Testis (tissue), 3 donors: ENCODE results near the gene BMP7. TPM values are rescaled to one million over a fixed set of nuclear protein-coding genes. Genes with fewer than 3 reads are reported as not detected.

Source experiments
- DNase-seq: peaks from one replicate; pipeline ENCODE4 v3.0.0-alpha.2; 2019
- H3K27ac ChIP-seq, 2 donors: fragments of 200-600 bp; sonication (generic); one replicate each; pipeline ENCODE4 v1.5.1; 2019
- H3K27me3 ChIP-seq: fragments of 200-600 bp; sonication (generic); one replicate; pipeline ENCODE4 v1.5.1; 2019
- H3K36me3 ChIP-seq: fragments of 200-600 bp; sonication (generic); one replicate; pipeline ENCODE4 v1.5.1; 2017; ENCODE audit warnings: low read depth; ENCODE audit errors: missing control alignments
- H3K4me1 ChIP-seq: fragments of 200-600 bp; sonication (generic); one replicate; pipeline ENCODE4 v1.5.1; 2019
- H3K4me3 ChIP-seq, 2 donors: fragments of 200-600 bp; sonication (generic); one replicate each; pipeline ENCODE4 v1.5.1; 2017 to 2019
- H3K9me3 ChIP-seq: fragments of 200-600 bp; sonication (generic); one replicate; pipeline ENCODE4 v1.5.1; 2017
- CTCF ChIP-seq, 3 experiments: fragments of 450-650 bp in 2 of 3; fragments of 200-600 bp in 1 of 3; sonication (generic) in 1 of 3; IDR thresholded peaks; one replicate each; pipeline ENCODE4 v1.5.1; 2016 to 2019; ENCODE audit warnings: antibody characterized with exemption in 3 of 3, mild to moderate bottlenecking in 2 of 3, moderate library complexity in 1 of 3
- POLR2A ChIP-seq: fragments of 450-650 bp; IDR thresholded peaks from one replicate; pipeline ENCODE4 v1.6.1; 2017; ENCODE audit warnings: antibody characterized with exemption, mild to moderate bottlenecking, moderate library complexity
- WGBS, 2 donors: methylation state at CpG; one replicate each; pipeline ENCODE4 v1.1.5; 2018; 5-methylcytosine and 5-hydroxymethylcytosine counted together
- intact Hi-C: fragments of 100-400 bp; cut with DNase I; formaldehyde crosslinking; loops from one replicate; pipeline ENCODE4 v1.15.1; 2023; ENCODE audit warnings: low total_unique reads
- polyA plus RNA-seq: library from polyadenylated mRNA; stranded (reverse); fragments of 350-450 nt; fragmentation: Illumina TruSeq; extraction: RNeasy Lipid Tissue Mini Kit (QIAGEN cat#74804); gene quantifications from one replicate; pipeline ENCODE4 v1.2.3, GENCODE V29; 2014; ENCODE audit warnings: low read depth, low replicate concordance; ENCODE audit not compliant: insufficient read depth
- total RNA-seq, 2 donors: library from RNA; depleted of rRNA; stranded (reverse); fragments of >200 nt; gene quantifications; one replicate each; pipeline ENCODE4 v1.2.3, GENCODE V29; 2016

The BMP7 gene
- total and polyA plus RNA-seq, 3 donors from 2014 or later = 2.4 to 7.1 (median 3.3) TPM

GRCh38 chr20:57210911-57211280, 55.5 kb downstream of the BMP7 start:
- H3K27ac ChIP-seq = no peak overlapping the region
- 80 to 90% methylated on average over 7 to 8 of the region's 8 CpGs for WGBS, 2 donors

GRCh38 chr20:57210054-57210910, 56.2 kb downstream of the BMP7 start:
- Histone ChIP-seq H3K27ac (no peak overlapping the region), H3K9me3 (no peaks in the 10 kb centered on the region), H3K4me3 (no peak overlapping the region), H3K4me1 (no peaks in the 10 kb centered on the region), H3K36me3 (no peaks in the 10 kb centered on the region), H3K27me3 (no peaks in the 10 kb centered on the region)
- no peak for TF ChIP-seq CTCF (IDR thresholded peaks at IDR 0.05)
- no peak for TF ChIP-seq POLR2A
- intact Hi-C loops = no loop called here
- WGBS, 2 donors = 80 to 90% methylated on average over 19 to 23 of the region's 23 CpGs
- DNase-seq = no peak

More at GRCh38 chr20:57210911-57211280, 55.5 kb downstream of the BMP7 start:
- Histone ChIP-seq H3K9me3 (no peaks in the 10 kb centered on the region), H3K36me3 (no peaks in the 10 kb centered on the region), H3K4me3 (no peak overlapping the region), H3K4me1 (no peaks in the 10 kb centered on the region), H3K27me3 (no peaks in the 10 kb centered on the region)
- no peak for TF ChIP-seq POLR2A
- TF ChIP-seq CTCF (IDR thresholded peaks at IDR 0.05) = no peak
- intact Hi-C loops = no loop called here
- DNase-seq = no peak

- no peaks in the 10 kb centered on the region for H3K9me3 ChIP-seq
- no peak for DNase-seq
- intact Hi-C loops = no loop called here
- WGBS, 2 donors = 92 to 98% methylated on average over 3 of the region's 3 CpGs
- no peaks in the 10 kb centered on the region for H3K36me3 ChIP-seq
- no peak overlapping the region for H3K4me3 ChIP-seq
- H3K27ac ChIP-seq = no peak overlapping the region
- no peaks in the 10 kb centered on the region for H3K27me3 ChIP-seq
- H3K4me1 ChIP-seq = no peaks in the 10 kb centered on the region
- TF ChIP-seq CTCF (IDR thresholded peaks at IDR 0.05) (no peak), POLR2A (no peak)
Measured at GRCh38 chr20:57209413-57209812, 57.0 kb downstream of the BMP7 start.

- 80 to 85% methylated on average over 2 of the region's 2 CpGs for WGBS, 2 donors
- DNase-seq = no peak
- Histone ChIP-seq H3K27ac (no peak overlapping the region), H3K9me3 (no peaks in the 10 kb centered on the region), H3K4me1 (no peaks in the 10 kb centered on the region), H3K4me3 (no peak overlapping the region), H3K36me3 (no peaks in the 10 kb centered on the region), H3K27me3 (no peaks in the 10 kb centered on the region)
- TF ChIP-seq POLR2A = no peak
- no peak for TF ChIP-seq CTCF (IDR thresholded peaks at IDR 0.05)
- intact Hi-C loops = no loop called here
Measured at GRCh38 chr20:57208198-57208597, 58.2 kb downstream of the BMP7 start.

- Histone ChIP-seq H3K9me3 (no peaks in the 10 kb centered on the region), H3K27me3 (no peaks in the 10 kb centered on the region), H3K36me3 (no peaks in the 10 kb centered on the region), H3K27ac (no peak overlapping the region), H3K4me3 (no peak overlapping the region), H3K4me1 (no peaks in the 10 kb centered on the region)
- DNase-seq = no peak
- no peak for TF ChIP-seq CTCF (IDR thresholded peaks at IDR 0.05)
- no peak for TF ChIP-seq POLR2A
- intact Hi-C loops = no loop called here
- WGBS, 2 donors = 83 to 90% methylated on average over 3 of the region's 3 CpGs
Measured at GRCh38 chr20:57207251-57207650, 59.2 kb downstream of the BMP7 start.
